Activated naive CD8-positive, alpha-beta T cell treated with anti-CD3 and anti-CD28 coated beads for 36 hours (primary cell): ENCODE data around the gene LRP1B. TPM values are rescaled to one million over a fixed set of nuclear protein-coding genes. Genes with fewer than 3 reads are reported as not detected.
"Not testable (repeated sequence)": the region's sequence is repeated elsewhere in the genome, so short reads cannot be mapped to it uniquely, and the experiment has no call there.

Source experiments
- DNase-seq: peaks from one replicate; pipeline ENCODE4 v3.0.0; 2021
- H3K27ac Mint-ChIP-seq: one replicate; pipeline ENCODE4 v1.8.0; 2022; ENCODE audit warnings: mild to moderate bottlenecking, moderate library complexity, mixed read lengths
- H3K27me3 Mint-ChIP-seq: one replicate; pipeline ENCODE4 v1.8.0; 2022; ENCODE audit warnings: mild to moderate bottlenecking, mixed read lengths
- H3K36me3 Mint-ChIP-seq: one replicate; pipeline ENCODE4 v1.8.0; 2021; ENCODE audit warnings: mild to moderate bottlenecking, mixed read lengths
- H3K4me1 Mint-ChIP-seq: one replicate; pipeline ENCODE4 v1.8.0; 2021; ENCODE audit warnings: mixed read lengths
- H3K4me3 Mint-ChIP-seq: one replicate; pipeline ENCODE4 v1.8.0; 2022; ENCODE audit warnings: mild to moderate bottlenecking, moderate library complexity, mixed read lengths
- H3K9me3 Mint-ChIP-seq: one replicate; pipeline ENCODE4 v1.8.0; 2022; ENCODE audit warnings: mixed read lengths
- total RNA-seq, 2 experiments: library from RNA; stranded (reverse); gene quantifications; one replicate each; pipeline ENCODE4 v1.2.3, GENCODE V29; 2021

LRP1B gene
- total RNA-seq, 2 experiments from 2014 or later: not detected

GRCh38 chr2:140990416-140990815 is 1140.4 kb downstream of the LRP1B start:
- Mint-ChIP-seq H3K4me3 (no peak overlapping the region), H3K27ac (no peak overlapping the region), H3K36me3 (no peaks in the 10 kb centered on the region), H3K9me3 (no peaks in the 10 kb centered on the region), H3K27me3 (no peaks in the 10 kb centered on the region), H3K4me1 (no peaks in the 10 kb centered on the region)
- DNase-seq: no peak

- Mint-ChIP-seq H3K4me1 (no peaks in the 10 kb centered on the region), H3K4me3 (no peak overlapping the region), H3K27ac (no peak overlapping the region), H3K9me3 (no peaks in the 10 kb centered on the region), H3K36me3 (no peaks in the 10 kb centered on the region), H3K27me3 (no peaks in the 10 kb centered on the region)
- DNase-seq: no peak
These were observed 1142.2 kb downstream of the LRP1B start for GRCh38 chr2:140988597-140988996.

GRCh38 chr2:140986456-140986855 is 1144.4 kb downstream of the LRP1B start:
- peaks cover 2% of the 10 kb centered on the region for H3K9me3 Mint-ChIP-seq
- no peak overlapping the region for H3K4me3 Mint-ChIP-seq
- no peaks in the 10 kb centered on the region for H3K4me1 Mint-ChIP-seq
- no peaks in the 10 kb centered on the region for H3K27me3 Mint-ChIP-seq
- H3K36me3 Mint-ChIP-seq: no peaks in the 10 kb centered on the region
- no peak for DNase-seq
- H3K27ac Mint-ChIP-seq: no peak overlapping the region

GRCh38 chr2:140975237-140975636 is 1155.6 kb downstream of the LRP1B start:
- H3K27me3 Mint-ChIP-seq: no peaks in the 10 kb centered on the region
- DNase-seq: no peak
- H3K9me3 Mint-ChIP-seq: peaks cover 5% of the 10 kb centered on the region
- H3K27ac Mint-ChIP-seq: no peak overlapping the region
- H3K36me3 Mint-ChIP-seq: no peaks in the 10 kb centered on the region
- no peak overlapping the region for H3K4me3 Mint-ChIP-seq
- H3K4me1 Mint-ChIP-seq: no peaks in the 10 kb centered on the region

GRCh38 chr2:140972724-140973123 is 1158.1 kb downstream of the LRP1B start:
- no peaks in the 10 kb centered on the region for H3K27me3 Mint-ChIP-seq
- no peak overlapping the region for H3K4me3 Mint-ChIP-seq
- H3K4me1 Mint-ChIP-seq: no peaks in the 10 kb centered on the region
- H3K27ac Mint-ChIP-seq: no peak overlapping the region
- peaks cover 8% of the 10 kb centered on the region for H3K9me3 Mint-ChIP-seq
- H3K36me3 Mint-ChIP-seq: no peaks in the 10 kb centered on the region
- DNase-seq: no peak

- not testable (repeated sequence) for H3K9me3 Mint-ChIP-seq, H3K36me3 Mint-ChIP-seq, DNase-seq
These were observed 1166.5 kb downstream of the LRP1B start for GRCh38 chr2:140964324-140964723.

GRCh38 chr2:140949932-140950331 is 1180.9 kb downstream of the LRP1B start:
- Mint-ChIP-seq H3K4me3 (no peak overlapping the region), H3K36me3 (no peaks in the 10 kb centered on the region), H3K27me3 (no peaks in the 10 kb centered on the region), H3K27ac (no peak overlapping the region), H3K4me1 (no peaks in the 10 kb centered on the region), H3K9me3 (peaks cover 2% of the 10 kb centered on the region)
- DNase-seq: no peak

More at GRCh38 chr2:140964324-140964723, 1166.5 kb downstream of the LRP1B start:
- not testable (repeated sequence) for H3K27me3 Mint-ChIP-seq, H3K27ac Mint-ChIP-seq, H3K4me3 Mint-ChIP-seq, H3K4me1 Mint-ChIP-seq

GRCh38 chr2:140947236-140947635 is 1183.6 kb downstream of the LRP1B start:
- Mint-ChIP-seq H3K27me3 (no peaks in the 10 kb centered on the region), H3K4me1 (no peaks in the 10 kb centered on the region), H3K27ac (no peak overlapping the region), H3K9me3 (peaks cover 2% of the 10 kb centered on the region), H3K36me3 (no peaks in the 10 kb centered on the region), H3K4me3 (no peak overlapping the region)
- no peak for DNase-seq

- Mint-ChIP-seq H3K9me3 (peaks cover 6% of the 10 kb centered on the region), H3K4me1 (no peaks in the 10 kb centered on the region)
These were observed 1186.9 kb downstream of the LRP1B start for GRCh38 chr2:140943867-140944266.

GRCh38 chr2:140942284-140942683 is 1188.5 kb downstream of the LRP1B start:
- Mint-ChIP-seq H3K4me1 (no peaks in the 10 kb centered on the region), H3K36me3 (no peaks in the 10 kb centered on the region), H3K27ac (no peak overlapping the region), H3K4me3 (no peak overlapping the region), H3K27me3 (no peaks in the 10 kb centered on the region), H3K9me3 (peaks cover 6% of the 10 kb centered on the region)
- no peak for DNase-seq

More at GRCh38 chr2:140943867-140944266, 1186.9 kb downstream of the LRP1B start:
- Mint-ChIP-seq H3K4me3 (no peak overlapping the region), H3K36me3 (no peaks in the 10 kb centered on the region), H3K27me3 (no peaks in the 10 kb centered on the region), H3K27ac (no peak overlapping the region)
- no peak for DNase-seq

- no peaks in the 10 kb centered on the region for H3K36me3 Mint-ChIP-seq
- DNase-seq: no peak
- no peak overlapping the region for H3K27ac Mint-ChIP-seq
- peaks cover 2% of the 10 kb centered on the region for H3K9me3 Mint-ChIP-seq
- no peaks in the 10 kb centered on the region for H3K27me3 Mint-ChIP-seq
- no peak overlapping the region for H3K4me3 Mint-ChIP-seq
- no peaks in the 10 kb centered on the region for H3K4me1 Mint-ChIP-seq
These were observed 1201.0 kb downstream of the LRP1B start for GRCh38 chr2:140929849-140930248.

GRCh38 chr2:140918426-140918825 is 1212.4 kb downstream of the LRP1B start:
- Mint-ChIP-seq H3K9me3 (peaks cover 3% of the 10 kb centered on the region), H3K27me3 (no peaks in the 10 kb centered on the region), H3K4me1 (no peaks in the 10 kb centered on the region), H3K4me3 (no peak overlapping the region), H3K36me3 (no peaks in the 10 kb centered on the region), H3K27ac (no peak overlapping the region)
- no peak for DNase-seq

GRCh38 chr2:140916410-140916809 is 1214.4 kb downstream of the LRP1B start:
- Mint-ChIP-seq H3K27me3 (no peaks in the 10 kb centered on the region), H3K36me3 (no peaks in the 10 kb centered on the region), H3K27ac (no peak overlapping the region), H3K4me3 (no peak overlapping the region), H3K4me1 (no peaks in the 10 kb centered on the region), H3K9me3 (peaks cover 5% of the 10 kb centered on the region)
- DNase-seq: no peak

- H3K27ac Mint-ChIP-seq: no peak overlapping the region
- peaks cover 5% of the 10 kb centered on the region for H3K9me3 Mint-ChIP-seq
- H3K4me3 Mint-ChIP-seq: no peak overlapping the region
- DNase-seq: no peak
- no peaks in the 10 kb centered on the region for H3K4me1 Mint-ChIP-seq
- no peaks in the 10 kb centered on the region for H3K36me3 Mint-ChIP-seq
- H3K27me3 Mint-ChIP-seq: no peaks in the 10 kb centered on the region
These were observed 1220.1 kb downstream of the LRP1B start for GRCh38 chr2:140910683-140911082.

- H3K27me3 Mint-ChIP-seq: no peaks in the 10 kb centered on the region
These were observed 1225.6 kb downstream of the LRP1B start for GRCh38 chr2:140905083-140905781.

GRCh38 chr2:140895378-140895777 is 1235.4 kb downstream of the LRP1B start:
- H3K36me3 Mint-ChIP-seq: no peaks in the 10 kb centered on the region
- no peak overlapping the region for H3K4me3 Mint-ChIP-seq
- no peaks in the 10 kb centered on the region for H3K4me1 Mint-ChIP-seq
- peaks cover 1% of the 10 kb centered on the region for H3K9me3 Mint-ChIP-seq
- no peak for DNase-seq
- no peaks in the 10 kb centered on the region for H3K27me3 Mint-ChIP-seq
- H3K27ac Mint-ChIP-seq: no peak overlapping the region

More at GRCh38 chr2:140905083-140905781, 1225.6 kb downstream of the LRP1B start:
- Mint-ChIP-seq H3K27ac (no peak overlapping the region), H3K4me3 (no peak overlapping the region), H3K4me1 (no peaks in the 10 kb centered on the region), H3K9me3 (no peaks in the 10 kb centered on the region), H3K36me3 (no peaks in the 10 kb centered on the region)
- no peak for DNase-seq
